HCT116 (cell line): ENCODE data around the gene MUC5B. TPM values are rescaled to one million over a fixed set of nuclear protein-coding genes. Genes with fewer than 3 reads are reported as not detected.
"Not testable (repeated sequence)": the region's sequence is repeated elsewhere in the genome, so short reads cannot be mapped to it uniquely, and the experiment has no call there.

Experiments used
- ATAC-seq: fragments of 200-7000 bp; cut with Tn5 transposase; 2 replicates; pipeline ENCODE4 v1.9.1; 2020; ENCODE audit warnings: mild to moderate bottlenecking, moderate library complexity
- BruUV-seq: library from RNA; stranded (reverse); fragments of 400-500 nt; replicated peaks from 2 replicates; lab custom pipeline; 2021; lab: Mats Ljungman, UMichigan
- CTCF ChIA-PET: fragments of 300-600 bp; sonication (Branson Sonifier 250); formaldehyde crosslinking; loops from one replicate; lab custom pipeline; 2021; ENCODE audit warnings: antibody characterized with exemption; lab: Charles Lee
- POLR2A ChIA-PET: fragments of 300-600, 350-600 bp; sonication (Branson Sonifier 250); formaldehyde crosslinking; loops from one replicate; lab custom pipeline; 2021; ENCODE audit warnings: antibody characterized with exemption; lab: Charles Lee
- RAD21 ChIA-PET, 2 experiments: fragments of 300-600 bp; sonication (Branson Sonifier 250); formaldehyde crosslinking; loops; one replicate each; lab custom pipeline; 2023; ENCODE audit warnings: low total read pairs in 2 of 2; ENCODE audit not compliant: uncharacterized antibody in 2 of 2, unreplicated experiment in 2 of 2, low non-redundant PET in 1 of 2; lab: Charles Lee
- DNase-seq: peaks from one replicate; pipeline ENCODE4 v3.0.0-alpha.2; 2010; ENCODE audit warnings: low read depth, low spot score
- H2AFZ ChIP-seq: fragments of 200-600 bp; shearing (Covaris generic), sonication (generic); 2 replicates; pipeline ENCODE4 v1.6.1; 2017; ENCODE audit warnings: low read depth, mixed run types, mixed read lengths, antibody characterized with exemption, low read length; ENCODE audit not compliant: poor library complexity, severe bottlenecking
- H3K27ac ChIP-seq: 2 replicates; pipeline ENCODE4 v1.5.1; 2012; ENCODE audit warnings: low read depth, low read length
- H3K27me3 ChIP-seq: fragments of 200-600 bp; sonication (generic); 2 replicates; pipeline ENCODE4 v1.6.1; 2016; ENCODE audit warnings: mixed run types, low read length, mixed read lengths; ENCODE audit not compliant: insufficient read depth
- H3K36me3 ChIP-seq, 2 experiments: fragments of 200-500 bp in 1 of 2; fragments of 200-600 bp in 1 of 2; sonication (Bioruptor generic) in 1 of 2; sonication (generic) in 1 of 2; 2 replicates each; pipeline versions ENCODE4 v1.5.1 to v1.6.1; 2014 to 2016; ENCODE audit warnings: low read length in 2 of 2, inconsistent platforms in 1 of 2, mixed read lengths in 1 of 2, mixed run types in 1 of 2; ENCODE audit not compliant: insufficient read depth in 2 of 2, control insufficient read depth in 1 of 2
- H3K4me1 ChIP-seq, 2 experiments: fragments of 200-600 bp in 1 of 2; sonication (generic) in 1 of 2; 2 replicates each; pipeline versions ENCODE4 v1.5.1 to v1.6.1; 2012 to 2017; ENCODE audit warnings: low read length in 2 of 2, inconsistent platforms in 1 of 2, mild to moderate bottlenecking in 1 of 2, mixed read lengths in 1 of 2, mixed run types in 1 of 2, moderate library complexity in 1 of 2; ENCODE audit not compliant: insufficient read depth in 2 of 2, control insufficient read depth in 1 of 2
- H3K4me2 ChIP-seq: fragments of 200-600 bp; sonication (generic); 2 replicates; pipeline ENCODE4 v1.6.1; 2017; ENCODE audit warnings: mixed run types, low read length, mixed read lengths
- H3K4me3 ChIP-seq, 2 experiments: fragments of 200-600 bp in 1 of 2; sonication (generic) in 1 of 2; replicated peaks in 1 of 2; 2 replicates each; pipeline ENCODE4 v1.5.1; 2011 to 2016; ENCODE audit warnings: low read length in 2 of 2, control low read depth in 1 of 2, low read depth in 1 of 2, mild to moderate bottlenecking in 1 of 2, mixed read lengths in 1 of 2, mixed run types in 1 of 2
- H3K79me2 ChIP-seq: fragments of 200-600 bp; sonication (generic); 2 replicates; pipeline ENCODE4 v1.6.1; 2017; ENCODE audit warnings: mild to moderate bottlenecking, mixed run types, low read length, moderate library complexity, mixed read lengths; ENCODE audit not compliant: insufficient read depth
- H3K9ac ChIP-seq: fragments of 200-600 bp; sonication (generic); 2 replicates; pipeline ENCODE4 v1.6.1; 2016; ENCODE audit warnings: low read length, mixed read lengths
- H3K9me2 ChIP-seq: fragments of 200-600 bp; sonication (generic), shearing (Covaris generic); 2 replicates; pipeline ENCODE4 v1.6.1; 2017; ENCODE audit warnings: mixed run types, mild to moderate bottlenecking, moderate library complexity; ENCODE audit not compliant: insufficient read depth
- H3K9me3 ChIP-seq, 2 experiments: fragments of 200-500 bp in 1 of 2; fragments of 200-600 bp in 1 of 2; sonication (Bioruptor generic) in 1 of 2; sonication (generic) in 1 of 2; 2 replicates each; pipeline ENCODE4 v1.6.1; 2014 to 2017; ENCODE audit warnings: low read length in 2 of 2, mixed read lengths in 2 of 2, inconsistent platforms in 1 of 2, low read depth in 1 of 2, mild to moderate bottlenecking in 1 of 2, mixed run types in 1 of 2, moderate library complexity in 1 of 2; ENCODE audit not compliant: control insufficient read depth in 1 of 2, insufficient read depth in 1 of 2
- H4K20me1 ChIP-seq: fragments of 200-600 bp; sonication (generic), shearing (Covaris generic); 2 replicates; pipeline ENCODE4 v1.6.1; 2017; ENCODE audit warnings: mixed run types, mild to moderate bottlenecking, moderate library complexity; ENCODE audit not compliant: insufficient read depth
- ATF3 ChIP-seq: IDR thresholded peaks from 2 replicates; pipeline ENCODE4 v1.6.1; 2012
- CEBPB ChIP-seq: IDR thresholded peaks from 2 replicates; pipeline ENCODE4 v1.6.1; 2012; ENCODE audit warnings: low read depth
- EGR1 ChIP-seq: IDR thresholded peaks from 2 replicates; pipeline ENCODE4 v1.6.1; 2012; ENCODE audit warnings: low read depth
- EZH2 ChIP-seq: fragments of 200-600 bp; sonication (generic); IDR thresholded peaks from 2 replicates; pipeline ENCODE4 v1.6.1; 2017; ENCODE audit warnings: antibody characterized with exemption, mixed run types
- JUND ChIP-seq: IDR thresholded peaks from 2 replicates; pipeline ENCODE4 v1.6.1; 2012
- POLR2A ChIP-seq: IDR thresholded peaks from 2 replicates; pipeline ENCODE4 v1.7.0; 2011; ENCODE audit warnings: borderline replicate concordance; ENCODE audit not compliant: insufficient read depth, insufficient read length; ENCODE audit errors: extremely low read depth
- SIN3A ChIP-seq: IDR thresholded peaks from 2 replicates; pipeline ENCODE4 v1.6.1; 2012; ENCODE audit warnings: low read depth
- TCF7L2 ChIP-seq: IDR thresholded peaks from 2 replicates; pipeline ENCODE4 v1.7.0; 2011; ENCODE audit warnings: borderline replicate concordance, inconsistent platforms; ENCODE audit not compliant: insufficient read depth, insufficient read length; ENCODE audit errors: extremely low read depth
- YY1 ChIP-seq: IDR thresholded peaks from 2 replicates; pipeline ENCODE4 v1.6.1; 2011; ENCODE audit warnings: low read length, low read depth, moderate library complexity, mild to moderate bottlenecking; ENCODE audit not compliant: insufficient replicate concordance; ENCODE audit errors: extremely low read depth
- ZFX ChIP-seq: fragments of 450-650 bp; IDR thresholded peaks from 2 replicates; pipeline ENCODE4 v1.6.1; 2017
- ZNF274 ChIP-seq: fragments of 200-500 bp; sonication (Bioruptor generic); IDR thresholded peaks from 2 replicates; pipeline ENCODE4 v1.6.1; 2014; ENCODE audit warnings: mild to moderate bottlenecking, low read depth, low read length, inconsistent platforms
- intact Hi-C: fragments of 100-400 bp; cut with micrococcal nuclease; formaldehyde crosslinking; loops from 2 replicates; pipeline ENCODE4 v1.10.0; 2022
- total RNA-seq: library from RNA; stranded (reverse); gene quantifications from one replicate; pipeline ENCODE4 v1.2.1, GENCODE V29; 2021; ENCODE audit not compliant: unreplicated experiment
- TF ChIP-seq, protein P1 (sequence below): IDR thresholded peaks from 2 replicates; pipeline ENCODE4 v1.6.1; 2011; ENCODE audit warnings: mild to moderate bottlenecking, low read length, moderate library complexity; ENCODE audit not compliant: insufficient replicate concordance; ENCODE audit errors: extremely low read depth
- TF ChIP-seq, protein P2 (sequence below): IDR thresholded peaks from 2 replicates; pipeline ENCODE4 v1.6.1; 2012; ENCODE audit warnings: low read depth

Gene MUC5B
- total RNA-seq, 1 experiment from 2014 or later: 1.5 TPM

- RAD21 ChIA-PET, H3K9ac ChIP-seq, BruUV-seq, H2AFZ ChIP-seq, H3K27me3 ChIP-seq, CTCF ChIA-PET, H3K27ac ChIP-seq, ATAC-seq, POLR2A ChIA-PET, DNase-seq, H4K20me1 ChIP-seq, H3K4me3 ChIP-seq, H3K9me3 ChIP-seq, H3K36me3 ChIP-seq, H3K4me2 ChIP-seq, H3K9me2 ChIP-seq, intact Hi-C loops, H3K79me2 ChIP-seq, H3K4me1 ChIP-seq: not testable (repeated sequence)
Measured at GRCh38 chr11:1215826-1216225, 7.0 kb upstream of the MUC5B start.

- Histone ChIP-seq H3K4me1 (no peaks in the 10 kb centered on the region), H3K27me3 (0 out of 2 replicates have a peak, but pooled peaks cover 9% of the 10 kb centered on the region), H3K27ac (no peak overlapping the region), H4K20me1 (no peaks in the 10 kb centered on the region), H3K79me2 (no peaks in the 10 kb centered on the region), H3K9me3 (no peaks in the 10 kb centered on the region), H2AFZ (no peak overlapping the region), H3K4me3 (no peak overlapping the region), H3K9me2 (no peaks in the 10 kb centered on the region), H3K4me2 (no peak overlapping the region), H3K36me3 (no peaks in the 10 kb centered on the region), H3K9ac (no peak overlapping the region)
- ChIA-PET RAD21 (no interaction called here), POLR2A (no interaction called here), CTCF (no interaction called here)
- intact Hi-C loops: no loop called here
- ATAC-seq (no peak), DNase-seq (no peak)
- BruUV-seq: no TSS peak
- TF ChIP-seq TCF7L2 (no peak), POLR2A (no peak), EZH2 (no peak), ZNF274 (no peak), SIN3A (no peak), CEBPB (no peak), JUND (no peak), ATF3 (no peak), EGR1 (no peak), YY1 (no peak), ZFX (no peak)
- TF ChIP-seq, protein P1, sequence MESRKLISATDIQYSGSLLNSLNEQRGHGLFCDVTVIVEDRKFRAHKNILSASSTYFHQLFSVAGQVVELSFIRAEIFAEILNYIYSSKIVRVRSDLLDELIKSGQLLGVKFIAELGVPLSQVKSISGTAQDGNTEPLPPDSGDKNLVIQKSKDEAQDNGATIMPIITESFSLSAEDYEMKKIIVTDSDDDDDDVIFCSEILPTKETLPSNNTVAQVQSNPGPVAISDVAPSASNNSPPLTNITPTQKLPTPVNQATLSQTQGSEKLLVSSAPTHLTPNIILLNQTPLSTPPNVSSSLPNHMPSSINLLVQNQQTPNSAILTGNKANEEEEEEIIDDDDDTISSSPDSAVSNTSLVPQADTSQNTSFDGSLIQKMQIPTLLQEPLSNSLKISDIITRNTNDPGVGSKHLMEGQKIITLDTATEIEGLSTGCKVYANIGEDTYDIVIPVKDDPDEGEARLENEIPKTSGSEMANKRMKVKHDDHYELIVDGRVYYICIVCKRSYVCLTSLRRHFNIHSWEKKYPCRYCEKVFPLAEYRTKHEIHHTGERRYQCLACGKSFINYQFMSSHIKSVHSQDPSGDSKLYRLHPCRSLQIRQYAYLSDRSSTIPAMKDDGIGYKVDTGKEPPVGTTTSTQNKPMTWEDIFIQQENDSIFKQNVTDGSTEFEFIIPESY: no peak
- TF ChIP-seq, protein P2, sequence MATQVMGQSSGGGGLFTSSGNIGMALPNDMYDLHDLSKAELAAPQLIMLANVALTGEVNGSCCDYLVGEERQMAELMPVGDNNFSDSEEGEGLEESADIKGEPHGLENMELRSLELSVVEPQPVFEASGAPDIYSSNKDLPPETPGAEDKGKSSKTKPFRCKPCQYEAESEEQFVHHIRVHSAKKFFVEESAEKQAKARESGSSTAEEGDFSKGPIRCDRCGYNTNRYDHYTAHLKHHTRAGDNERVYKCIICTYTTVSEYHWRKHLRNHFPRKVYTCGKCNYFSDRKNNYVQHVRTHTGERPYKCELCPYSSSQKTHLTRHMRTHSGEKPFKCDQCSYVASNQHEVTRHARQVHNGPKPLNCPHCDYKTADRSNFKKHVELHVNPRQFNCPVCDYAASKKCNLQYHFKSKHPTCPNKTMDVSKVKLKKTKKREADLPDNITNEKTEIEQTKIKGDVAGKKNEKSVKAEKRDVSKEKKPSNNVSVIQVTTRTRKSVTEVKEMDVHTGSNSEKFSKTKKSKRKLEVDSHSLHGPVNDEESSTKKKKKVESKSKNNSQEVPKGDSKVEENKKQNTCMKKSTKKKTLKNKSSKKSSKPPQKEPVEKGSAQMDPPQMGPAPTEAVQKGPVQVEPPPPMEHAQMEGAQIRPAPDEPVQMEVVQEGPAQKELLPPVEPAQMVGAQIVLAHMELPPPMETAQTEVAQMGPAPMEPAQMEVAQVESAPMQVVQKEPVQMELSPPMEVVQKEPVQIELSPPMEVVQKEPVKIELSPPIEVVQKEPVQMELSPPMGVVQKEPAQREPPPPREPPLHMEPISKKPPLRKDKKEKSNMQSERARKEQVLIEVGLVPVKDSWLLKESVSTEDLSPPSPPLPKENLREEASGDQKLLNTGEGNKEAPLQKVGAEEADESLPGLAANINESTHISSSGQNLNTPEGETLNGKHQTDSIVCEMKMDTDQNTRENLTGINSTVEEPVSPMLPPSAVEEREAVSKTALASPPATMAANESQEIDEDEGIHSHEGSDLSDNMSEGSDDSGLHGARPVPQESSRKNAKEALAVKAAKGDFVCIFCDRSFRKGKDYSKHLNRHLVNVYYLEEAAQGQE: no peak
Measured at GRCh38 chr11:1217151-1217550, 5.7 kb upstream of the MUC5B start.
